KMS-11 (cell line): Measurements from ENCODE around the gene CACNB1.

Experiments
- H2AFZ ChIP-seq: fragments of 200-600 bp; sonication (generic); 2 replicates; pipeline ENCODE4 v1.6.1; 2016; ENCODE audit warnings: antibody characterized with exemption, mixed run types, low read depth
- H3K27ac ChIP-seq: fragments of 200-600 bp; sonication (generic); 2 replicates; pipeline ENCODE4 v1.6.1; 2016; ENCODE audit warnings: mild to moderate bottlenecking, mixed run types
- H3K27me3 ChIP-seq: fragments of 200-600 bp; sonication (generic); 2 replicates; pipeline ENCODE4 v1.6.1; 2017; ENCODE audit warnings: mild to moderate bottlenecking, low read depth, mixed run types, moderate library complexity; ENCODE audit not compliant: insufficient read depth
- H3K36me3 ChIP-seq: fragments of 200-600 bp; sonication (generic); 2 replicates; pipeline ENCODE4 v1.6.1; 2017; ENCODE audit warnings: mild to moderate bottlenecking, mixed run types; ENCODE audit not compliant: insufficient read depth
- H3K4me1 ChIP-seq: fragments of 200-600 bp; sonication (generic); 2 replicates; pipeline ENCODE4 v1.6.1; 2016; ENCODE audit warnings: mild to moderate bottlenecking, low read depth, mixed run types; ENCODE audit not compliant: poor library complexity, severe bottlenecking
- H3K4me2 ChIP-seq: fragments of 200-600 bp; sonication (generic); 2 replicates; pipeline ENCODE4 v1.7.0; 2016; ENCODE audit warnings: mild to moderate bottlenecking, mixed run types
- H3K4me3 ChIP-seq: fragments of 200-600 bp; sonication (generic); IDR thresholded peaks from 2 replicates; pipeline ENCODE4 v1.6.1; 2017; ENCODE audit warnings: low read depth, low read length, mixed read lengths; ENCODE audit not compliant: insufficient read depth
- H3K79me2 ChIP-seq: fragments of 200-600 bp; sonication (generic); 2 replicates; pipeline ENCODE4 v1.6.1; 2016; ENCODE audit warnings: low read depth, mixed run types; ENCODE audit not compliant: insufficient read depth
- H3K9ac ChIP-seq: fragments of 200-600 bp; sonication (generic); 2 replicates; pipeline ENCODE4 v1.6.1; 2016; ENCODE audit warnings: mild to moderate bottlenecking, mixed run types
- H4K20me1 ChIP-seq: fragments of 200-600 bp; sonication (generic); 2 replicates; pipeline ENCODE4 v1.6.1; 2016; ENCODE audit warnings: mild to moderate bottlenecking, mixed run types; ENCODE audit not compliant: insufficient read depth
- CTCF ChIP-seq: fragments of 200-600 bp; sonication (generic); conservative IDR thresholded peaks from 2 replicates; pipeline ENCODE4 v1.6.1; 2017; ENCODE audit warnings: low read depth, mild to moderate bottlenecking, antibody characterized with exemption, low read length, moderate library complexity, mixed read lengths

The CACNB1 gene

GRCh38 chr17:39175695-39176093 lies 21.8 kb downstream of the CACNB1 start:
- no peaks in the 10 kb centered on the region for H3K27me3 ChIP-seq
- no peak overlapping the region for H3K9ac ChIP-seq
- no peak overlapping the region for H3K4me2 ChIP-seq
- no peak overlapping the region for H2AFZ ChIP-seq
- no peak overlapping the region for H3K27ac ChIP-seq
- no peaks in the 10 kb centered on the region for H3K36me3 ChIP-seq
- H3K79me2 ChIP-seq = no peaks in the 10 kb centered on the region
- H4K20me1 ChIP-seq = no peaks in the 10 kb centered on the region
- H3K4me1 ChIP-seq = peaks cover 10% of the 10 kb centered on the region
- H3K4me3 ChIP-seq = no peak overlapping the region
- TF ChIP-seq CTCF = no peak

DNA sequence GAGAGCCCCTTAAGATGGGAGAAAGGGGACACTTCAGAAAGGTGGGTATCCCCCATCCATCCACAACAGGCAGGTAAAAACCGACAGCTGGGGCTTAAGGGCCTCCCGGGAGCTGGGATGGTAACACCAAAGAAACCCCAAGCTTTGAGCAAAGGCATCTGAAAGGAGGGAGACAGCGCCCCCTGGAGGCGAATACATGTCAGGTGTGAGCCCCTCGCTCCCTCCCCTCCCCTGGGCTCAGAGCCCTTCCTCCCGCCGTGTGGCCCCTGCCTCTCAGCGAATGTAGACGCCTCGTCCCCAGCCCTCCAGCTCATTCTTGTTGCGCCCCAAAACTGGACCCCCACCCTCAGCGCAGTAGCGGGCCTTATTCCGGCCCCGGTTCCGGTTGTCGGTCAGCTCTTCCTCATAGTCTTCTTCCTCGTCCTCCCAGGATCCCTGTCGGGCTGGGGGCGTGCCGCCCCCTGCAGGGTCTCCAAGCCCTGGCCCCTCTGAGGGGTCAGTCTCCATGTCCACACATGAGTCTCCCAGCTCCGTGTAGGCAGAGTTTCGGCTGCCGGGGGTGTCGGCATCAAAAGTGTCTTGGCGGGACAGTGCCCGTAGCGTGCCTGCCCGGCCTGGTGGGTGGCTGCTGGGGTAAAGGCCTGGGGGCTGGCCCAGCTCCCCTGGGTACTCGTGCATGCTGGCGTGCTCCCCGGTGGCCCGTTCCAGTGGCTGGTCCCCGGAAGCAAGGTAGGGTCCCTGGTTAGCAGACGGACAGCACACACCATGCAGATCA lies 22.4 kb downstream of the CACNB1 start:
- H2AFZ ChIP-seq = no peak overlapping the region
- H3K27me3 ChIP-seq = no peaks in the 10 kb centered on the region
- H3K9ac ChIP-seq = no peak overlapping the region
- no peaks in the 10 kb centered on the region for H4K20me1 ChIP-seq
- H3K4me1 ChIP-seq = peaks cover 10% of the 10 kb centered on the region
- no peak overlapping the region for H3K4me2 ChIP-seq
- no peaks in the 10 kb centered on the region for H3K36me3 ChIP-seq
- no peak overlapping the region for H3K4me3 ChIP-seq
- H3K79me2 ChIP-seq = no peaks in the 10 kb centered on the region
- peak; percentile 92 for TF ChIP-seq CTCF
- H3K27ac ChIP-seq = no peak overlapping the region

DNA sequence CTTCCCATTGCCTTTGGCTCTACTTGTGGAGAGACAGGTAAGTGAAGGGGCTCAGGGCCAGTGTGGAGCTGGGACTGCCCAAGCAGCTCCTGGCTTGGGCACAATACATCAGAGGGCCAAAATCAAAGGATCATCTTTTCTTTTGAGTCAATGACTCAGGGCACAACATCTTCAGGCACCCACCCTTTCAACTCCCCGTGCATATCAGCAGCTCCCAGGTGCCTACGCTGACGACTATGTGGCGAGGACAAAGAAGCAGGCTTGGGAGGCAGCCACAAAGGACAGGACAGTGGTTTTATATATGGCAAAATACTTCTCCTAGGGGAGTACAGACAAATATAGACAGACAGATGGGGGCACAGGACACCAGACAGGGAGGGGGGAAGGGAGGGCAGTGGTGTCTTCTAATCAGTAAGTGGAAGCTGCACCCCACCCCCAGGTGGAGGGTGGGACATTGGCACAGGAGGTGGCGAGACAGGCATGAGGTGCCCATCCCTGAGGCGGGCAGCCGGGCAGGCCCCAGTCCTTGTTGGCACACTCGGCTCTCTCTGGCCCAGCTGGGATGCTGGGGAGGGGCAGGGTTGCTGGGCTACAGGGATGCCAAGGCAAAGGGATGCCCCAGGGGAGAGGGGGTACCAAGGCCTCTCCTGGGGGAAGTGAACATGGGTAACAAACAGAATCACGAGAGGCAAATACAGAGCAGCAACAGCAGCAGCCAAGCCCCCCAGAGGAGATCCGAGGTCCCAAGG lies 23.8 kb downstream of the CACNB1 start:
- Histone ChIP-seq H3K4me1 (peaks cover 10% of the 10 kb centered on the region), H3K27ac (no peak overlapping the region), H3K27me3 (no peaks in the 10 kb centered on the region), H3K36me3 (no peaks in the 10 kb centered on the region), H3K4me3 (no peak overlapping the region), H3K9ac (no peak overlapping the region), H2AFZ (no peak overlapping the region), H3K79me2 (no peaks in the 10 kb centered on the region), H4K20me1 (no peaks in the 10 kb centered on the region), H3K4me2 (no peak overlapping the region)
- TF ChIP-seq CTCF = no peak

DNA sequence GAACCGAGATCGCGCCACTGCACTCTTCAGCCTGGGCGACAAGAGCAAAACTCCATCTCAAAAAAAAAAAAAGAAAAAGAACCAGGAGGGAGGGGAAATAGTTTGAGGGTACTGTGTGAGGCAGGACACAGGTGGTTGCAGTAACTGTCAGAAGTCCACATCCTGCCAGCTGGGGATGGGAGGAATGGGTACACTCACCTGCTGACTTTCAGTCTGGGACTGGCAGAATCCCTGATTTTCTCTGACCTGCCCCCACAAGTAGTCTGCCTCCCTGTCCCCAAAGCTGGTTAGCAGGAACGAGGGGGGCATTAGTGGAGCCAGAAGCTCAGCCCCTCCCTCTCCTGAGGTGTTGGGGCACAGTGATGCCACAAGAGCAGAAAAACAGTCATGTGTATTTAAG lies 24.4 kb downstream of the CACNB1 start:
- no peak overlapping the region for H2AFZ ChIP-seq
- peaks cover 12% of the 10 kb centered on the region for H3K4me1 ChIP-seq
- no peak for TF ChIP-seq CTCF

More for the DNA sequence above, 24.4 kb downstream of the CACNB1 start:
- no peaks in the 10 kb centered on the region for H3K27me3 ChIP-seq
- H3K27ac ChIP-seq = no peak overlapping the region
- H3K4me3 ChIP-seq = no peak overlapping the region
- H3K36me3 ChIP-seq = no peaks in the 10 kb centered on the region
- no peaks in the 10 kb centered on the region for H4K20me1 ChIP-seq
- no peak overlapping the region for H3K4me2 ChIP-seq
- H3K79me2 ChIP-seq = no peaks in the 10 kb centered on the region
- H3K9ac ChIP-seq = no peak overlapping the region
